Stimulated activated naive CD4-positive, alpha-beta T cell (primary cell): Measurements from ENCODE around the gene CLOCK.
A peak's percentile ranks its signal among the peaks of the same experiment; 100 is the strongest.

ENCODE experiments used
- DNase-seq, 6 experiments: peaks; one replicate each; lab custom pipeline; 2025; lab: John Stamatoyannopoulos, UW

The CLOCK gene

GRCh38 chr4:55483315-55483714 lies 63.4 kb downstream of the CLOCK start:
- no peak for DNase-seq

- no peak for DNase-seq
These were observed 71.1 kb downstream of the CLOCK start for GRCh38 chr4:55475394-55476243.

- no peak for DNase-seq
These were observed 76.7 kb downstream of the CLOCK start for GRCh38 chr4:55469979-55470378.

GRCh38 chr4:55468724-55469123 lies 78.0 kb downstream of the CLOCK start:
- no peak for DNase-seq

- no peak for DNase-seq
These were observed 80.7 kb downstream of the CLOCK start for GRCh38 chr4:55466001-55466400.

GRCh38 chr4:55458611-55459010 lies 88.1 kb downstream of the CLOCK start:
- DNase-seq = no peak

GRCh38 chr4:55458164-55458563 lies 88.5 kb downstream of the CLOCK start:
- no peak for DNase-seq

GRCh38 chr4:55450566-55450965 lies 96.1 kb downstream of the CLOCK start:
- no peak for DNase-seq

GRCh38 chr4:55447831-55448230 lies 98.9 kb downstream of the CLOCK start:
- DNase-seq = no peak

- DNase-seq = peak in 1 of 6 experiments; percentile 19
These were observed 99.5 kb downstream of the CLOCK start for GRCh38 chr4:55447108-55447708.

- DNase-seq = no peak
These were observed 100.2 kb downstream of the CLOCK start for GRCh38 chr4:55446578-55446922.

GRCh38 chr4:55445921-55446577 lies 100.7 kb downstream of the CLOCK start:
- no peak for DNase-seq

- DNase-seq = no peak
These were observed 101.9 kb downstream of the CLOCK start for GRCh38 chr4:55444827-55445226.

- no peak for DNase-seq
These were observed 104.2 kb downstream of the CLOCK start for GRCh38 chr4:55442541-55442940.

- DNase-seq = no peak
These were observed 105.9 kb downstream of the CLOCK start for GRCh38 chr4:55440786-55441185.

- DNase-seq = no peak
These were observed 107.7 kb downstream of the CLOCK start for GRCh38 chr4:55439023-55439422.

- no peak for DNase-seq
These were observed 108.4 kb downstream of the CLOCK start for GRCh38 chr4:55438314-55438713.

GRCh38 chr4:55437823-55438222 lies 108.9 kb downstream of the CLOCK start:
- no peak for DNase-seq

GRCh38 chr4:55437356-55437796 lies 109.3 kb downstream of the CLOCK start:
- no peak for DNase-seq

GRCh38 chr4:55435141-55435841 lies 111.4 kb downstream of the CLOCK start:
- DNase-seq = no peak

GRCh38 chr4:55431710-55432336 lies 114.9 kb downstream of the CLOCK start:
- no peak for DNase-seq

GRCh38 chr4:55424791-55425190 lies 121.9 kb downstream of the CLOCK start:
- no peak for DNase-seq
